ENCODE measurements around the gene LRRC7.
A peak's percentile ranks its signal among the peaks of the same experiment; 100 is the strongest.

The LRRC7 gene

DNA sequence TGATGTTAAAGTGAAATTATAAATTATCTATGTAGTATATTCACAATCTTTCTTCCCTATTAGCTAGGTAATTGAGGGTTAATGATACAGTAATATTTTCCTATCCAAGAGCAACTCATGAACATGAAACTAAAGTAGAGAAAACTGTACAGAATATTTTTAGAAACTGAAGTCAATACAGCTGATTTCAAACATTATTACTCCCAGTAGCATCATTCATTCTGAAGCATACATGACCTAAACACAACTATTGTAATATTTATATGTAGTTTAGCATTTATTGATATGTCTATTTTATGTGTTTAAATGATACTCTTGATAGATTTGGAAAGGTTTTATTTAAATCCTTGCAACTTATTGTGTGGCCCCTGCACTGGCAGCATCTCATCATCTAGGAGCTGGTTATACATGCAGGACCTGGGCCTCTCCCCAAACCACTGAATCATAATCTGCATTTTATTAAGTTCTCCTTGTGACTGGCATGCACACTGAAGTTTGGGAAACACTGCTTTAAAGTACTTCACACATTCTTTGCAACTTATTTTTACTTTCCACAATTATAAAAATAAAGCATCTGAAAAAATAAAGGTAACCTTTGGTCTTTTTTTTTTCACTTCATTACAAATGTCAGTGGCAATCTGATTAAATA lies 437.8 kb downstream of the LRRC7 start:
- no peak overlapping the region for H3K4me3 ChIP-seq (ENCODE audit: low read length)
- TF ChIP-seq CTCF (conservative IDR thresholded peaks at IDR 0.05; ENCODE audit: low read length): no peak
- peak; percentile 8 for DNase-seq (ENCODE audit: low read depth)

- no peak for DNase-seq (ENCODE audit: low read depth)
- TF ChIP-seq CTCF (conservative IDR thresholded peaks at IDR 0.05; ENCODE audit: low read length): no peak
- no peak overlapping the region for H3K4me3 ChIP-seq (ENCODE audit: low read length)
Measured at GRCh38 chr1:70008660-70009059, 440.9 kb downstream of the LRRC7 start.

GRCh38 chr1:70017770-70018169 lies 450.0 kb downstream of the LRRC7 start:
- no peak overlapping the region for H3K4me3 ChIP-seq (ENCODE audit: low read length)
- no peak for DNase-seq (ENCODE audit: low read depth)
- no peak for TF ChIP-seq CTCF (conservative IDR thresholded peaks at IDR 0.05; ENCODE audit: low read length)

DNA sequence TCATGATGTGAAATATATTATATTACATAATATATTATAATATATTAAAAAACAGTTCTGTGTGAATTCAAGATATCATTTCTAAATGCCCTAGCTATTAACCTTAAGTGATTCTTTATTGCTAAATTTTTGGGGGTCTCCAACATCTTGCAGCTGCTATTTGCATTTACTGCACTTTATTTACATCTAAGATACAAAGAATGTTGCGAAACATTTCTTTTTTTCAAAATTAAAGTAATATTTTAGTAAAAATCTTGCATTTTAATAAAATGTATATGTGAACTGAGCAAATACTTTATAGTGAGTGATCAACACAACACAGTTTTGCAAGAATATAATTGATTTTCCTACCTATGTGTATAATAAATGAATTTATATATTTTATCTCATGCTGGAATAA lies 456.6 kb downstream of the LRRC7 start:
- no peak overlapping the region for H3K4me3 ChIP-seq (ENCODE audit: low read length)
- no peak for TF ChIP-seq CTCF (conservative IDR thresholded peaks at IDR 0.05; ENCODE audit: low read length)
- no peak for DNase-seq (ENCODE audit: low read depth)

- H3K4me3 ChIP-seq (ENCODE audit: low read length): no peak overlapping the region
- DNase-seq (ENCODE audit: low read depth): no peak
- no peak for TF ChIP-seq CTCF (conservative IDR thresholded peaks at IDR 0.05; ENCODE audit: low read length)
Measured at GRCh38 chr1:70025052-70025451, 457.3 kb downstream of the LRRC7 start.

GRCh38 chr1:70025846-70026245 lies 458.1 kb downstream of the LRRC7 start:
- no peak overlapping the region for H3K4me3 ChIP-seq (ENCODE audit: low read length)
- no peak for DNase-seq (ENCODE audit: low read depth)
- no peak for TF ChIP-seq CTCF (conservative IDR thresholded peaks at IDR 0.05; ENCODE audit: low read length)

- no peak for TF ChIP-seq CTCF (conservative IDR thresholded peaks at IDR 0.05; ENCODE audit: low read length)
Measured at GRCh38 chr1:70033266-70033873, 465.6 kb downstream of the LRRC7 start.

More at GRCh38 chr1:70033266-70033873, 465.6 kb downstream of the LRRC7 start:
- no peak overlapping the region for H3K4me3 ChIP-seq (ENCODE audit: low read length)
- DNase-seq (ENCODE audit: low read depth): no peak
